IPS DF 4.7 (cell line): ENCODE data around the gene CCNL2.

Source experiments
- DNase-seq: peaks from one replicate; pipeline ENCODE4 v3.0.0-alpha.2; 2013; ENCODE audit warnings: low spot score; ENCODE audit errors: extremely low read depth

Gene CCNL2

DNA sequence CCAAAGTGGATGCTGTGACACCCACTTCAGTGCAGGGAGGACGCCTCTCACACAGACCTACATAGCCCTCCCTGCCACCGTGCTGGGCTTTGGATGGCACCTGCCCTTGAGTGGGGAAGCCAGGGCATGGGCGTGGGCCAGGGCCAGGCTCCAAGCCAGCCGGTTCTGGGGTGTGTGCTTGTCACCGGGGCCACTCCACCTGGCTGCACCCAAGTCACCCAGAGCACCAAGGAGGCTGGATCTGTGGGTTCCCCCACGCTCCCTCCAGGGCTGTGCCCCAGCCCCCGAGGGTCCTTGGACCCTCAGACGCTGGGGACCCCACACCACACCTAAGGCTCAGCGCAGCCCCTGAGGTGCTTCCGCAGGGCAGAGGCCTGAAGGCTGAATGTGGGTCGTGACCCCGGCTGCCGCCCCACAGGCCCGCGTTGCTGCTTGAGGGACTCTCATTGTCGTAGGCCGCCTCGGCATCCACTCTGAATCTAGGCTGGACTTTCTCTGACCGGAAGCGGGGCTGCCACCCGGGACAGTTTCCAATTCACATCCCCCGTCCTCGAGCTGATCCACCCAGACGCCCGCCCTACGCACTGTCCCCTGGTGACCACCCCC lies 42.2 kb downstream of the CCNL2 start:
- DNase-seq, result no peak

DNA sequence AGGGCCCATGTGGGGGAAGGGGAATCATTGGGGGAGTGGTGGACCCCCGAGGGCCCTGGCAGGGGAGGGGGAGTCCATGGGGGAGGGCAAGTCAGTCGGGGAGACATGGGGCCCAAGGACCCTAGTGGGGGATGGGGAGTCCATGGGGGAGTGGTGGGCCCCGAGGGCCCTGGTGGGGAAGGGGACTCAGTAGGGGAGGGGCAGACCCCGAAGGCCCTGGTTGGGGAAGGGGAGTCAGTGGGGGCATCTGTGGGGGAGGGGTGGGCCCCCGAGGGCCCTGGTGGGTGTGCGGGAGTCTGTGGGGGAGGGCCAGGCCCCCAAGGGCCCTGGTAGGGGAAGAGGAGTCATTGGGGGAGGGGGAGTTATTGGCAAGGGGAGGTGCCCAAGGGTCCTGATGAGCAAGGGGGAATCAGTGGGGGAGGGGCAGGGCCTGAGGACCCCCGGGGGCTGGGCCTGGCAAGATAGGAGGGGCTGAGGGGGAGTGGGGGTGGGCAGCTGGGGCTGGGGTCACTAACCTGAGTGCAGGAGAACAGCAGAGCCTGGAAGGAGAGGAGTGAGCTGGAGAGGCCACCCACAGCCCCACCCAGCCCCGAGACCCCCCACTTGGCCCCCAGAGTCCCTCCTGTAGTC lies 42.9 kb downstream of the CCNL2 start:
- DNase-seq, result no peak

DNA sequence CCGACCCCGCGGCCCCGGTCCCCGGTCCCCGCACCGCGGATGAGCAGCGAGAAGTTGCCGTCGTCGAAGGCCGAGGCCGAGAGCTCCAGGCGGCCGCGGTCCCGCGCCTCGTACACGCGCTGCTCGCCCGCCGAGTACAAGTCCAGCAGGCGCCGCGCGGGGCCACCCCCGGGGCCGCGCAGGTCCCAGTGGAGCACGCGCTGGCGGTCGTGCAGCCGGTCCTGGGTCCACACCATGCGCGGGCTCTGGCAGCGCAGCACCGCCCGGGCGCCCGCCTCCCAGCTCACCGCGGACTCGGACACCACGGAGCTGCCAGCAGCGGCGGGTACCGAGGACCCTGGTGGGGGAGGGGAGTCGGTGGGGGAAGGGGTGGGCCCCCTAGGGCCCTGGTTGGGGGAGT lies 43.7 kb downstream of the CCNL2 start:
- no peak for DNase-seq

DNA sequence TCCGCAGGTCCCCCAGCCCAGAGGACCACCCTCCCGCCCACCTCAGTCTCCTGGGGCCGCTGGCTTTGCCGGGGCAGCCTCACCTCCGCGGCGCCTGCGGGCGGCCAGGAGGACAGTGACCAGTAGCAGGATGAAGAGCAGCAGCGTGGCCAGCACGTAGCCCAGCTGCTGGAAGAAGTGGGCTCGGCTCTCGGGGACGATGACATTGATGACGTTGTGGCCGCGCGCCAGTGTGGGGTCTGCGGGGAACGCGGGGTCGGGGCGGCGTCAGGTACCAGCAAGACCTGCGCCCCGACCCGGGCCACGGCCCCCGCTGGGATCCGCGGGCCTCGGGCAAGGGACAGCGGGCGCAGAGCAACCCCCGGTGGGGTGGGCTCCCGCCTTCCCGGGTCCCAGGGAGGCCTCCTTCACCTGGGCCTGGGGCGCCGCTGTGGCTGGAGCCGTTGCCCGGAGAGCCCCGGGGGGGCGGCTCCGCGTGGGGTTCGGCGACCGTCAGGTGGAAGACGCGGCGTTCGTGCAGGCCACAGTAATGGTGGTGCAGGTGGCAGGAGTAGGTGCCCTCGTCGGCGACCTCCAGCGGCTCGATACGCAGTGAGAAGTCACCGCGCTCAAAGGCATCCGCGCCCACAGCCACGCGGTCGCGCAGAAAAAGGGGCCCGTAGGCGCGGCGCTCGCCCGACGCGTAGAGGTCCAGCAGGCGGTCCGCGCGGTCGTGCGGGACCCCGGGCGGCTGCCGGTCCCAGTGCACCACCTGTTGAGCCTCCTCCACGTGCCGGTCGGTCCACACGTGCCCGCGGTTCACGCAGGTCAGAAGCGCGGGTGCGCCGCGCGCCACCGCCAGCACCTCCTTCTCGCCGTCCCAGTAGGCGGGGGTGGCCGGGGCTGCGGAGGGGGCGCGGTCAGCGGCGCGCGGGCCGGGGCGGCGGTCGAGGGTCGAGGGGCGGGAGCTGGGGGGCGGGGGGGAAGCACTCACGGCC lies 44.6 kb downstream of the CCNL2 start:
- no peak for DNase-seq

DNA sequence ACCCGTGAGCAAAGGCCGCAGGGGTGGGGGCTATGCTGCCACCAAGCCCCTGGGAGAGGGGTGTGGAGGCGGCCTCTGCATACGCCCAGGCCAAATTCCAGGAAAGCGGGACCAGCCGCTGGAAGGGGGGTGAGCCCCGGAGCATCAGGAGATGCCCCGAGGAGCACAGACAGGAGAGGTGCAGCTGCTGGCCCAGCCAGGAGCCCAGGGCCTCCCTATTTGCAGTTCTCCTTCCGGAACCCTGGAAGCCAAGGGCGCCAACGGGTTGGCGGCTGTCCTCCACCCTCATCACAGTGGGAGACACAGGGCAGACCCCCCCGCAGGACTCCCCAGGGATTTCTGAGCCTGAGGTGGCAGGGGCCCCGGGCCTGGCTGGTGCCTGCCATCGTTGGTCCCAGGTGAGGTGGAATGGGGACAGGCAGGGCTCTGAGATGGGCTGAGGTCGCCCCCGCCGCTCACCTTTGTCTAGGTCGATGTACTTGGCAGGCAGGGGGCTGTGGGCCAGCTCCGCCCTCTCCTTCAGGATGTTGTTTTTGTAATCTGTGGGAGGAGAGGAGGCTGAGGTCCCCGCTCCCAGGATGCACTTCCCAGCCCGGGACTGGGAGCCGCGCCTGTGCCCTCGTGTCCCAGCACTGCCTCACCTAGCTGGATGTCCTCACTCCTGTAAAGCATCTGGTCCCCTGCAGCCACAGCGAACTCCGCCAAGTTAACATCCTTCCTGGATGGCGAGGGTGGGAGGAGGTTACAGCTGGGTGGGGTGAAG lies 45.6 kb downstream of the CCNL2 start:
- no peak for DNase-seq

DNA sequence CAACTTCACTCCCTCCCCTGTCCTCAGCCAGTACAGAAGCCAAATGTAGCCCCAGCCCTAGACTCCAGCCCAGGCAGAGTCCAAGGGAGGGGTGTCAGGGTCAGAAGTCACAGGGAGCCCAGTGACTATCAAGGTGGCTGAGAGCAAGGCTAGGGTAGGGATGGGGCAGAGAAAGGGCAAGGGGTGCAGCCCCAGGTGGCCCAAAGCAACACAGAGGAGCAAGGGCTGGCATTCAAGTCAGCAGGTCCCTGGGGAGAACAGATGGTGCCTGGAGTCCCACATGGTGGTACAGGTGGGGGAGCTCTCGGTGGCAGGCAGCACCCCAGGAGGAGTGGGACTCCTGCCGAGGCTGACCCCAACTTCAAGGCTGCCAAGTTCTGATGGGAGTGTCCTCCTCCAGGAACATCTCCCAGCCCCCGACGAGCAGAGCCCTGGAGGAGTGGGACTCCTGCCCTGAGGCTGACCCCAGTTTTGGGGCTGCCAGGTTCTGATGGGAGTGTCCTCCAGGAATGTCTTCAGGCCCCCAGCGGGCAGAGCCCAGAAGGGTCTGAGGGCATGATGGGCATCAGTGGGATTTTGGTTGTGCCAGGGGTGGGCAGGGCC lies 46.2 kb downstream of the CCNL2 start:
- DNase-seq, result no peak

DNA sequence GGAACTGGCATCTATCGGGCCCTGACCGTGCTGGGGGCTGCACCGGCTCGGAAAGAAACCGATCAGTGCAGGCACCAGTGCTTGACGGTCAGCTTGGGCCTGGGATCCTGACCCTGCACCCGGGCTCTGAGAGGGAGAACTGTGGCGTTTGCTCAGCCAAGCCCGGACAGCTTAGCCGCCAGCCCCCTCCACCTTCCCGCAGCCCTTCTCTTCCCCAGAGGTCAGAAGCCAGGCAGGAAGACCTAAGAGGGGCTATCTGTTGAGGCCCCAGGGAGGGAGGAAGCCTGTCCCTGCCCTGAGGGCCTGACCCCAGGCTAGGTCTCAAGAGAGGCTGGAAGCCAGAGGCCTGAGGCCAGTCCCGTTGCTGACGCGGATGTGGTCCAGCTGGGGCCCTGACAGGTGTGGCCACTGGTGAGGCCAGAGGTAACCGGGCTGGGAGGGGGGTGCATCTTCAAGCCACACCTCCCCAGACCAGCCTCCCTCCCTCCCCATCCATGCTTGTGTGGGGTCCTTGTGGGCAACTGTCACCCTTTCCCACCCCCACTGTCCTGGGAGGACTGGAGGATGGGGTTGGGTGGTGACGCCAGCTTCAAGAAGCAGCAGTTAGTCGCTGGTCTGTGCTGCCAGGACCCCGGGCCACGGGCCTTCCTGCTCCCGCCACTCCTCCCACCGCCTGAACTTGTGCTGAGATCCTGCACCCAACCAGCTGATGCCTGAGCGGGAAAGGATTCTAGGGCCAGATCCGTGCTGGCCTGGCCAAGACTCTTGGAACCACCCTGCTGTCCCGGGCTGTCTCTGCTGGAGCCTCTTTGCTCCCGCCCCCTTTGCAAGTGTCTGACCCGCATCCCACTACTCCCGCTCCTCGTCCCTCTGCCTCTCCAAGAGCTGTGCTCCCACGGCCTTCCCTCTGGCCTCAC lies 47.4 kb downstream of the CCNL2 start:
- no peak for DNase-seq

DNA sequence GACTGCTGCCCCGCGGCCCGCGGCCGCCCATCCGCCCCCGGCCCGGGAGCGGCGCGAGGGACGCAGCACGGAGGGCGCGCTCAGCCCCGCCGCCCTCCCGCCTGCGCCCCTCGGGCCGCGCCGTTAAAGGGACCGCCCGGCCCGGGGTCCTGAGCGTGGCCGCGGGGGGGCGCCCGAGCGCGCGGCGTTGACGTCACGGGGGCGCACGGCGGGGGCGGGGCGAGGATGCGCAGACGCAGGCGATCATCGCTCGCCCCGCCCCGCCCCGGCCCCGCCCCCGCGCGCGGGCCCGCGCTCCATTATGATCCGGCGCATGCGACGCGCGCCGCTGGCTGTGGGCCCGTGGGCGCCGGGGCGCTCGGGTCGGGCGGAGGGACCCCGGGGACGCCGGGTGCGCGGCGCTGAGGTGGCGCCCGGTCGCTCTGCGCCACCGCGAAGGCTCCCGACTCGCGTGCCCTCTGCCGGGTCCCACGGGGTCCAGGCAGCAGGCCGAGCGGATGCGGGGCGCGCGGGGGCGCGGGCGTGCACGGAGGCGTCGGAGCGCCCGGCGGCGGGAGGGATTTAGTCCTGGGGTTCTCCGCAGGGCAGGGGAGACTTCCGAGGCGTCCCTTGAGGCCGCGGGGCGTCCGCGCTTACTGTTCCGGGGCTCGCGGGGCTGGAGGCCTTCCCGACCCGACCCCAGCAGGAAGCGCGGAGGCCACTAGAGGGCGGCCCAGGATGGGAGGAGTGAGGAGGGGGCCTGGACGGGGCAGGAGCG lies 49.7 kb downstream of the CCNL2 start, which contains the start of gene DVL1:
DVL1 (minus strand) TSS at position 163 of the 757 bp plus-strand sequence. CDS start 353 bp downstream, outside the sequence.
- DNase-seq, result no peak

DNA sequence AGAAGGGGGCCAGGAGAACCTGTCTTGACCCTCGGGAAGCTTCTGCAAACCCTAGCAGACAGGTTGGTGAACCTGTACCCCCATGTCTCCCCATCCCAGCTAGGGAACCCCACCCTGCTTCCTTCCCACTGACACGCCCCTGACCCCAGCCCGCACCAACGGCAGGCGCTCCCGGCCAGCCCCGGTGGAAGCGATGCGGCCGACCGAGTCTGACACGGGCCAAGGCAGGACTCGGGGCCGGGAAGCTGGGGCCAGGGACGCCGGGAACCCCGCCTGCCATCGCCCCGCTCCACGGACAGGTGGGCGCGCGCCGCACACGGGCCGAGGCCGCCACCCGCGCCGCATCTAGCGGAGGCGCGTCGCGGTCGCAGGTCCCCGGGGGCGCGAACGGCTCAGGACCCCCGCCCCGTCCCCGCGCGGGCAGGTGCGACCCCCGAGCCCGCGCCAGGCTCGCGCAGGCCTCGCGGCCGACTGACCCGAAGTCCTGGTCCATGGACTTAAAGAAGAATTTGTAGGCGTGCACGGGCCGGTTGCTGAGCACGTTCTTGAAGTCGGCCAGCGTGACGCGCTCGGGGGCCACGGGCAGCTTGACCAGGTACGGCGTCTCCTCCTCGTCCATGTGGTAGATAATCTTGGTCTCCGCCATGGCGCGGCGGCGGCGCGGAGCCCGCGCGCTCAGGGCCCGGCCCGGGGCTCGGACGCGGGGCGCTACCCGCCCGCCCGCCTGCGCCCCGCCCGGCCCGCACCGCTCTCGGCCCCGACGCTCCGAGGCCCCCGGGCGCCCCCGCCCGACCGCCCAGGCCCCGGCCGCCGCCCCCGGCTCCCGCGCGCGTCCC lies 50.5 kb downstream of the CCNL2 start:
- no peak for DNase-seq

DNA sequence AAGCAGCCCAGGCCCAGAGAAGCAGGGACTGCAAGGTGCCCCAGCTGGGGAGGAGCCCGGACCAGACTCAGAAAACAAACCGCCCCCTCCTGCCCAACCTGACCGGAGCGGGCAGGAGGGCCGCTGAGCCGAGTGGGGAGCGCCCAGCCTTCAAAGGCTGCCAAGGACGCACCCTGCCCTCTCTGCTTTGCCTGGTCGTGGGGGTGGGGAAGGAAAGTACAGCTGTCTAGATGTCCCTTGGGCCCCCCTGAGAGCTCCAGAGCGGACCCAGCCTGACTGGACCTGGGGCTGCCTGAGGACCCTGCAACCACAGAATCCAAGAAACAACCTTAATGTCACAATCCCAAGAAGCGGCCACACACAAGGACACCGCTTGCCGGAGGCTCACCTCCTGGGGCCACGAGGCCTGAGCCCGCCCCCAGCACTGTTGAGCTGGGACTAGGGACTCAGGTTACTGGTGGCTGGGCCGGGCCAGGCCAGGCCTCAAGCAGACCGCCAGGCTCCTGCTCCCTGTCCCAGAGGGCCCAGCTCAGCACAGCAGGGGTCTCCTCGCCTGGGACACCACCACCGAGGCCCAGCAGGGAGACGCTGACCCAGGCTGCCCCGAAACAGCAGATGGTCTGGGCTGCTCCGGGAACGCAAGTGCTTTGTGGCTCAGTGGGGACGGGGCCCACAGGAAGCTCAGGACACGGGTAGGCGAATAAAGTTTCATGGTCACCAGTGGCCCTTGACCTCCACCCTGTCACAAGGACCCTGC lies 51.3 kb downstream of the CCNL2 start:
- no peak for DNase-seq

DNA sequence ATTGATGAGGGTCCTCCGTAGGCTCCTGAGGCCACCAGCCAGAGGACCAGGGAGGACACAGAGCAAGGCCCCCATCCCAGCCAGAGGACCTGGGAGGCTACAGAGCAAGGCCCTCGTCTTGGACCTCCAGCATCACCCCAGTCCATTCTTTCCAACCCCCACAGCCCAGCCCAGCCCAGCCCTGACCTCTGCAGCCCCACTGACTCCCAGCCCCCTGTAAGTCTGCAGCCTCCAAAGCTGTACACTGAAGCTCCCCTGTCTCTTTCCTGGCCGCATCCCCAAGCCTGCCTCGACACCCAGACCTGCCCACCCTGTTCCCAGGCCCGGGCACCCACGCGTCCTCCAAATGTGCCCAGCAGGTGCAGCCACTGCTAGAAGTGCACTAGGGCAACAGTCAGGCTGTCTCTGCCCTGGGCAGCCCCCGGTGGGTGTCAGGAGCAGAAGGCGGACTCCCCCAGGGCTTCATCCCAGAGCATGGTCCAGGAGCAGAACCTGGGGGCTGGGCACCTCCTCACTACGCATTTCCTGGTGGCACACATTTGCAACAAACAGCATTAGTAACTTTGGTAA lies 52.0 kb downstream of the CCNL2 start:
- no peak for DNase-seq

DNA sequence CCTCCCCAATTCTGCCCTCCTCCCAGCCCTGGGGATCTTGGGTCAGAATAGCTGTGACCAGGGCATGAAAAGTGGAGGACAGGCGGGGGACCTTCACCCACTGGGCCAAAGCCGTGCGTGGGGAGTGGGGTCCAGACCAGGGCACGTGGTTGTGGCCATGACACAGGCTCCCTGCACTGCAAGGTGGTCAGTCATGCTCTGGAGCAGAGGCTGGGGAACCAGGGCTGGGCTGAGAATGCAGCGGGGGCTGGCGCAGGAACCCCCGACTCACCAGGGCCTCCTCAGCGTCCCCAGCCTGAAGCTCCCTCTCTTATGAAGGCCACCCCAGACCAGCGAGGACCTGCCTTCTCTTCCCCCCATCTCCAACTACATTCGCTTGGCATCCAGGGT lies 52.6 kb downstream of the CCNL2 start:
- no peak for DNase-seq

DNA sequence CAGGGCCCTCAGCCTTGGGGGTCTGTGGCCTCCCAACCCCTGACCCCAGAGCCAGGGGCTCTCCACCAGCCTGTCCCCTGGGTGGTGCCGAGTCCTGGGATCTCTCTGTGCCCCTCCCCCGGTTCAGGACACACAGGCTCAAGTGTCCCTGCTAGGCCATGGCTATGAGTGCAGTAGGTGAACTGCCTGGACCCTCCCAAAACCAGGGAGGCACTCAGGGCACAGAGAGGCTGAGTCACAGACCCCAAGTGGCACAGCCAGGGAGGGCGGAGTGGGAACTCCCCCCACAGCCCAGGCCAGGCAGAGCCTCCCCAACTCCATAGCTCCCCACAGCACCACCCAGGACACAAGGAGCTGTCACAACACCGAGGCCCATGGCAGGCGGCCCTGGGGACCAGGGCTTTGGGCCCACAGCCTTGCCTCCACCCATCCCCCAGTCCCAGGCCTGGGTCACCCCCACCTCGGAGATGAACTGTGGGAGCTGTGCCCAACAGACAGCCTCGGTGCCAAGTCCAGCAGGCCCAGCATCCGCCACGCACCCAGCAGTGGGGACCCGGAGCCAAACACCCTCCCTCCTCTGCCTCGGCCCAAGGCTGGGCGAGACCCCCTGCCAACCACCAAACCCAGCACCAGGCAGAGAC lies 53.2 kb downstream of the CCNL2 start:
- DNase-seq, result no peak

DNA sequence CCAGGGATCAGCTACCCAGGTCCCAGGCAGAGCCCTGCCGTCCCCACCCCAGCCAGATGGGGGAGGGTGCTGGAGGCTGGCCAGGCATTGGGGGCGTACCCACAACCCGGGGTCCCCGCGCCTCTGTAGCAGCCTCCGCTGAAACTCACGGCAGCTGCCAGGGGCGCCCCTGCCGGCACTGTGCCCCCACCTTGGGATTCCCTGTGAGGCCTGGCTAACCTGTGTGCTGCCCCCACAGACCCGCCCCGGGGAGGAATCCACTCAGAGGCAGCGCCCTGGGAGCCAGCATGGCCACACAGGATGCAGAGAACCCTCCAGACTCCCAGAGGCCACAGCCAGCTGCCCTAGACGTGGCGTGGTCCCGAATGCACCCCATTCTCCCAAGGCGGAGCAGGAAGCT lies 53.8 kb downstream of the CCNL2 start:
- no peak for DNase-seq

DNA sequence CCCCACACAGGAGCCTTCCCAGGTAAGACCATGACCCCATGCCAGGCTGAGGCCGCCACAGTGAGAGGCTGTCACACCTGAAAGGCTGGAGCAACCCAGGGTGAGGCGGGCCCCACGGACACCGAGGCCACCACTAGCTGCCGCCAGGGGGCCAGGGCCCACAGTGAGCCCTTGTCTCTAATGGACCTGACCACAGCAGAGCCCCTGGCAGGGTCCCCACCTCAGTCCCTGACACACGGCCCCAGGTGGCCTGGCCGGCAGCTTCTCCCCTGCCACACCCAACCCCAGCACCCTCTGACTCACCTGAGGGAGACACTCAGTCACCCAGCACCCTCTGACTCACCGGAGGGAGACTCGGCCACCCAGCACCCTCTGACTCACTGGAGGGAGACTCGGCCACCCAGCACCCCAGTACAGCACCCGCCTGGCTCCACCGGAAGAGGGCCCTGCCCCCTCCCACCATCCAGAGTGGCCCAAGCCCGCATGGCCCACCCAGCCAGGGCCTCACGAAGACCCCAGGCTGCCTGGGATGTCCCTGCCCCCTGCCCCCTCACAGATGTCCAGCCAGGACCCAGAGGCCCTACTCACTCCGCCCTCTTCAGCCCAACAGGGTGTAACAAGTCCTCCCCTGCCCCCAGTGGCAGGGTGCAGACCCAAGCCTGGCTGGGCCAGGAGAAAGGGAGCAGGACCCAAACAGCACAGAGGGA lies 54.3 kb downstream of the CCNL2 start:
- no peak for DNase-seq

DNA sequence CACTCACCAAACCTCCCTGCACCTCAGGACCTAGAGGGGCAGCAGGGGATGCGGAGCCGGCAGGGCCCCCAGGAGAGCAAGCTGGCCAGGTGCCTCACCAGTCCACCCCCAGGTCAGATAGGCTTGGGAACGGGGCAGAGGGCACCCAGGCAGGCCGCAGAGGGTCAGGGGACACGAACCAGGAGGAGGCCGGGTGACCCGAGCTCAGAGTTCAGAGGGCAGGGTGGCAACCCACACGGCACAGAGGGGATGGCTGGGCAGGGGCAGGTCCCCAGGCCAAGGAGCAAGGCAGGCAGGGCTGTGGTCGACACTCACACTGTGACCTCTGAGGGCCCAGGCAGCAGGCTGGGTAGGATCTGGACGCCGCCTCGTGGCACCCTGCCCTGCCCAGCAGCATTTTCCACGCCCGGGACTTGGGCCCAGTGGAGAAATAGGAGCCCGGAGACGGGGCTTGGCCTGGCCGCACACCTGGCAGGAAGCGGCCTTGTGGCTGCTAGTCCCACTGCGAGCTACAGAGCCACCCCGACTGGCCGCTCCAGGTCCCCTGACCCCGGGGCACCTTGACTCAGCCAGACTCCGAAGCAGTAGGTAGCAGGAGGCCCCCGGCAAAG lies 55.2 kb downstream of the CCNL2 start:
- DNase-seq, result no peak
